Motor neuron (in vitro differentiated cells): ENCODE measurements around the gene RAB3B. TPM values are rescaled to one million over a fixed set of nuclear protein-coding genes. Genes with fewer than 3 reads are reported as not detected.
A peak's percentile ranks its signal among the peaks of the same experiment; 100 is the strongest.

Experiments
- ATAC-seq, 8 experiments: fragments of 200-7000 bp; cut with Tn5 transposase; replicated peaks in 6 of 8; 2 replicates each; pipeline ENCODE4 v1.8.0; 2021; ENCODE audit warnings: mild to moderate bottlenecking in 8 of 8, moderate library complexity in 8 of 8
- H3K27ac ChIP-seq, 2 donors: fragments of 250-450 bp; sonication (Bioruptor Pico); 2 replicates each; pipeline ENCODE4 v1.9.0; 2021; ENCODE audit warnings: antibody characterized with exemption in 2 of 2, mild to moderate bottlenecking in 2 of 2, moderate library complexity in 1 of 2
- H3K4me1 ChIP-seq, 2 donors: fragments of 250-450 bp; sonication (Bioruptor Pico); replicated peaks in 1 of 2; 2 replicates each; pipeline ENCODE4 v1.6.1; 2021; ENCODE audit warnings: antibody characterized with exemption in 2 of 2, mild to moderate bottlenecking in 2 of 2, moderate library complexity in 1 of 2
- H3K4me3 ChIP-seq, 5 donors: fragments of 250-450 bp; sonication (Bioruptor Pico); 2 replicates each; pipeline ENCODE4 v1.9.0; 2021; ENCODE audit warnings: antibody characterized with exemption in 5 of 5, mild to moderate bottlenecking in 5 of 5, moderate library complexity in 4 of 5
- WGBS, 10 experiments: fragments of 450-650 bp; shearing (Covaris generic); methylation state at CpG; one replicate each; pipeline ENCODE4 v1.0.0; 2022; 5-methylcytosine and 5-hydroxymethylcytosine counted together
- in situ Hi-C, 9 experiments: fragments of 400-800 bp; cut with MboI; loops; one replicate each; pipeline ENCODE4 v1.15.0; 2021; ENCODE audit warnings: low sequenced_read_pairs in 9 of 9, low pct_unique_long_range_greater_than_20kb in 2 of 9; ENCODE audit not compliant: unreplicated experiment in 9 of 9
- total RNA-seq, 8 experiments: library from RNA; unstranded; fragments of 300-600 nt; gene quantifications; 2 replicates each; pipeline versions ENCODE4 v1.2.3 to v1.2.4, GENCODE V29; 2022

The RAB3B gene
- total RNA-seq, 8 experiments from 2014 or later, result 0.10 to 36.5 (median 15.9) TPM

- no peak for ATAC-seq
Measured at GRCh38 chr1:51961954-51962353, 28.5 kb downstream of the RAB3B start.

GRCh38 chr1:51961231-51961630 lies 29.3 kb downstream of the RAB3B start:
- ATAC-seq, result no peak
- in situ Hi-C loops, result no loop called here
- Histone ChIP-seq H3K4me1 (peaks cover 12 to 34% of the 10 kb centered on the region in 2 donors), H3K27ac (no peak overlapping the region), H3K4me3 (no peak overlapping the region)
- 17 to 100% (median 81%) methylated on average over 1 to 2 of the region's 2 CpGs; no CpG with 5 or more reads in 4 of the 10 experiments for WGBS, 10 experiments

More at GRCh38 chr1:51961954-51962353, 28.5 kb downstream of the RAB3B start:
- Histone ChIP-seq H3K27ac (no peak overlapping the region), H3K4me3 (no peak overlapping the region), H3K4me1 (peaks cover 16 to 39% of the 10 kb centered on the region in 2 donors)
- 50 to 100% (median 80%) methylated on average over 1 to 2 of the region's 2 CpGs; no CpG with 5 or more reads in 3 of the 10 experiments for WGBS, 10 experiments
- in situ Hi-C loops, result no loop called here

- 0 to 100% (median 67%) methylated on average over 1 to 3 of the region's 3 CpGs; no CpG with 5 or more reads in 3 of the 10 experiments for WGBS, 10 experiments
- ATAC-seq, result peak in 4 of 8 experiments; percentile 20 to 58 (median 32)
Measured at GRCh38 chr1:51960262-51960661, 30.2 kb downstream of the RAB3B start.

GRCh38 chr1:51958824-51959223 lies 31.7 kb downstream of the RAB3B start:
- H3K27ac ChIP-seq, result no peak overlapping the region
- H3K4me1 ChIP-seq, result peaks cover 15 to 27% of the 10 kb centered on the region in 2 donors
- H3K4me3 ChIP-seq, result no peak overlapping the region
- in situ Hi-C loops, result no loop called here
- 75 to 100% (median 97%) methylated on average over 1 to 3 of the region's 3 CpGs; no CpG with 5 or more reads in 5 of the 10 experiments for WGBS, 10 experiments
- ATAC-seq, result no peak

More at GRCh38 chr1:51960262-51960661, 30.2 kb downstream of the RAB3B start:
- no peak overlapping the region for H3K27ac ChIP-seq
- in situ Hi-C loops, result no loop called here
- peaks cover 15 to 27% of the 10 kb centered on the region in 2 donors for H3K4me1 ChIP-seq
- H3K4me3 ChIP-seq, result no peak overlapping the region

- in situ Hi-C loops, result no loop called here
- peak in 1 of 8 experiments; percentile 9 for ATAC-seq
- H3K4me1 ChIP-seq, result peaks cover 14 to 15% of the 10 kb centered on the region in 2 donors
- no peak overlapping the region for H3K4me3 ChIP-seq
- WGBS, 10 experiments, result 39 to 93% (median 61%) methylated on average over 1 to 7 of the region's 7 CpGs; no CpG with 5 or more reads in 2 of the 10 experiments
- no peak overlapping the region for H3K27ac ChIP-seq
Measured at GRCh38 chr1:51957618-51958017, 32.9 kb downstream of the RAB3B start.

GRCh38 chr1:51956528-51957509 lies 33.7 kb downstream of the RAB3B start:
- WGBS, 10 experiments, result 6 to 72% (median 42%) methylated on average over 2 to 8 of the region's 8 CpGs
- Histone ChIP-seq H3K27ac (no peak overlapping the region), H3K4me3 (no peak overlapping the region), H3K4me1 (peaks cover 10 to 12% of the 10 kb centered on the region in 2 donors)
- in situ Hi-C loops, result no loop called here
- peak in 3 of 8 experiments; percentile 61 to 86 (median 84) for ATAC-seq

GRCh38 chr1:51955797-51956527 lies 34.5 kb downstream of the RAB3B start:
- H3K4me3 ChIP-seq, result no peak overlapping the region
- WGBS, 10 experiments, result 67 to 100% (median 86%) methylated on average over 1 to 4 of the region's 4 CpGs; no CpG with 5 or more reads in 1 of the 10 experiments
- H3K27ac ChIP-seq, result no peak overlapping the region
- peak in 5 of 8 experiments; percentile 65 to 86 (median 76) for ATAC-seq
- H3K4me1 ChIP-seq, result peaks cover 9 to 12% of the 10 kb centered on the region in 2 donors
- in situ Hi-C loops, result no loop called here

GRCh38 chr1:51954783-51955182 lies 35.7 kb downstream of the RAB3B start:
- no peak overlapping the region for H3K27ac ChIP-seq
- 80 to 100% (median 94%) methylated on average over 1 to 7 of the region's 7 CpGs; no CpG with 5 or more reads in 2 of the 10 experiments for WGBS, 10 experiments
- ATAC-seq, result no peak
- peaks cover 0 to 8% of the 10 kb centered on the region in 2 donors for H3K4me1 ChIP-seq
- in situ Hi-C loops, result no loop called here
- H3K4me3 ChIP-seq, result no peak overlapping the region

- ATAC-seq, result no peak
- 88 to 100% (median 100%) methylated on average over 1 of the region's 1 CpG; no CpG with 5 or more reads in 3 of the 10 experiments for WGBS, 10 experiments
- in situ Hi-C loops, result no loop called here
- Histone ChIP-seq H3K4me1 (peaks cover 0 to 8% of the 10 kb centered on the region in 2 donors), H3K4me3 (no peak overlapping the region), H3K27ac (no peak overlapping the region)
Measured at GRCh38 chr1:51953079-51953478, 37.4 kb downstream of the RAB3B start.

GRCh38 chr1:51952638-51953037 lies 37.9 kb downstream of the RAB3B start:
- H3K27ac ChIP-seq, result no peak overlapping the region
- H3K4me3 ChIP-seq, result no peak overlapping the region
- 25 to 100% (median 75%) methylated on average over 1 of the region's 1 CpG; no CpG with 5 or more reads in 2 of the 10 experiments for WGBS, 10 experiments
- in situ Hi-C loops, result no loop called here
- peaks cover 0 to 8% of the 10 kb centered on the region in 2 donors for H3K4me1 ChIP-seq
- ATAC-seq, result peak in 1 of 8 experiments; percentile 15

GRCh38 chr1:51950701-51951100 lies 39.8 kb downstream of the RAB3B start:
- 10 to 100% (median 76%) methylated on average over 1 to 4 of the region's 4 CpGs; no CpG with 5 or more reads in 2 of the 10 experiments for WGBS, 10 experiments
- Histone ChIP-seq H3K27ac (no peak overlapping the region), H3K4me3 (no peak overlapping the region), H3K4me1 (peaks cover 0 to 3% of the 10 kb centered on the region in 2 donors)
- ATAC-seq, result no peak
- in situ Hi-C loops, result no loop called here

- WGBS, 10 experiments, result 17 to 100% (median 94%) methylated on average over 1 to 7 of the region's 9 CpGs; no CpG with 5 or more reads in 1 of the 10 experiments
- in situ Hi-C loops, result no loop called here
- no peak for ATAC-seq
Measured at GRCh38 chr1:51949014-51949702, 41.3 kb downstream of the RAB3B start.

More at GRCh38 chr1:51949014-51949702, 41.3 kb downstream of the RAB3B start:
- Histone ChIP-seq H3K4me3 (no peak overlapping the region), H3K27ac (no peak overlapping the region), H3K4me1 (no peaks in the 10 kb centered on the region)
